HG03045 (cell line): ENCODE data around the gene PPDPF.

Experiments
- ATAC-seq: cut with Tn5 transposase; IDR thresholded peaks from one replicate; pipeline ENCODE4 v1.9.1; 2021; ENCODE audit warnings: mild to moderate bottlenecking, moderate library complexity; ENCODE audit not compliant: unreplicated experiment

The PPDPF gene

GRCh38 chr20:63519668-63520503 lies 679 bp upstream of the PPDPF start:
- ATAC-seq = peak; percentile 37

- ATAC-seq = peak; percentile 34
Measured at GRCh38 chr20:63520934-63521601, 503 bp downstream of the PPDPF start.

DNA sequence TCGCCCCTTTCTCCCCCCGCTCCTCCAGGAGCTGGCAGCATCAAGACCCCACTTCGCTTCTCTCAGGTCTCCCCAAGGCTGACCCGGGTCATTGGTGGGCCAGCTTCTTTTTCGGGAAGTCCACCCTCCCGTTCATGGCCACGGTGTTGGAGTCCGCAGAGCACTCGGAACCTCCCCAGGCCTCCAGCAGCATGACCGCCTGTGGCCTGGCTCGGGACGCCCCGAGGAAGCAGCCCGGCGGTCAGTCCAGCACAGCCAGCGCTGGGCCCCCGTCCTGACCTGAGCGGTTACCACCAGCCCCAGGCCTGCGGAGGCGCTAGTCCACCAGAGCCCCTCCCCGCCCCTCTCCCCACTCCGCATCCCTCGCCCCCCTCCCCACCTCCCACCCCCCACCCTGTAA lies 1.0 kb downstream of the PPDPF start:
- ATAC-seq = no peak

DNA sequence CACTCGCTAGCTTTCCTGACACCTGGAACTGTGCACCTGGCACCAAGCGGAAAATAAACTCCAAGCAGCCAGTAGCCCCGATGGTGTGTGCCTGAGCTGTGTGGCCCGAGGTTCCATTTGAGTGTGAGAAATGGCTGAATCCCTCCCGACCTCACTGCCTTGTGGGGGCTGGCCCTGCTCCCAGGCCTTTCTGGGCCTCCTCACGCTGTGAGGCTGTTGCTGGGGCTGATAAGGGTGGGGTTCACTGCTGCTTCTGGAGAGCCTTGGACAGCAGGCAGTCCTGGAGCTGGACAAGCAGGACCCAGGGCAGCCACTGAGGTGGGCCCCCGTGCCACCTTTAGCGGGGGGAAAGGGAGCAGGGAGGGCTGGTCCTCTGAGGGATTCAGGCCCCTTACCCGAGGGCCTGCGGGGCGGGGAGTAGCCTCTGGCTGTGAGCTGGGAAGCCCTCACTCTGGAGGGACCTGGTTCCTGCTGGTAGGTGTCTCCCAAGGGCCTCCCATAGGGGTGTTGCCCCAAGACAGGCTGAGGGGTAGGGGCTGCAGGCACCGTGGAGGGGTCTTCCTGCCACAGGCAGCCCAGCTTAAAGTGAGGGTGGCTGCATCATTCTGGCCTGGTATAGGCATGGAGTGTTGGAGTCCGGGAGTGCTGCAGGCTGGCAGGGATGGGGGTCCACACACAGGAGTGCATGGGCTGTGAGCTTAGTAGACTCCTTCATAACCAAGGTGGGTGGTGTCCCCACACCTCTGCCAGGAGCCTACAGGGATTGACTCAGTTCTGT lies 1.7 kb downstream of the PPDPF start:
- ATAC-seq = no peak

DNA sequence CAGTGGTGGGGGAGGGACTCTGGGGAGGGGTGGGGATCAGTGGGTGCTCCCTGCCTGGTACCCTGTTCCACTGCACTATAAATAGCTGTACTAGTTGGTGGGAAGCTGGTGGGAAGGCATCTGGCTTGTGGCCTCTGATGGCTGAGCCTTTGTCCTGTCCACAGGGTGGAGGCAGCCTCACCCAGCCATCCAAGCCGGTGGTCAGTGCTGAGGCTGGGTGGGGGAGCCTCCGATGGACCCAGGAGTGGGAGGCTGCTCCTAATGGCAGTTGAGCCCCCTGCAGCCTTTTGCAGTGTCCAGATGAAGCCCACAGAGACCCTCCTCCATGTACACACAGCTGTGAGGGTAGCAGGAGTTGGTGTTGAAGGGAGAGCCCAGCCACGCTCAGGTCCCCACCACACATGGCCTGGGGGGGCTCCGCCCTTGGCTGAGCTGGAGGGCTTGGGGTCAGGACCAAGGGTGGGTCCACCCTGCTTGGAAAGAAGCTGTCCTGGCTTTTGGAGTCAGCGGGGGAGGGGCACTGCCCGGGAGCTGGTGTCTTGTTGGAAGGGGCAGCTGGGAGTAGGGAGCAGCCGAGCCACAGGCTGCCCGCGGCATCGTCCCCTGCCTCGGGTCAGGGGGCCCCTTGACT lies 2.5 kb downstream of the PPDPF start:
- ATAC-seq = no peak

DNA sequence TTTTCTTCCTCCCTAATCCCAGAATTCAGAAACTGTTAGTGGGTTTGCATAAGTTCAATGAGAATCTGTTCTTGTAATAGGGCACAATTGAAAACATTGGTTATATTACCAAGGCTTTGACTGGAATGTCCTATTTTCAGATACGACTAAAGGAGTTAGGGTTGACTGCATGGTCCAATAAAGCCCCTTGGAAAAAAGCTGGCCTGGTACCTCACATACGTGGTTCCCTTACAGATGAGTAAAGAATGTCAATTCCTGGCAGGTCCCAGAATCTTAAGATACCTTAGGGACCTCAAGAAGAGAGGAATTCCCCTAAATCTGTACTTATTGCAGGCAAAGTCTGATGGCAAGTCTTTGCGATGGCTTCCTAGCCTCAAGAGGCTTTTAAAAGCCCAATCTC lies 4.6 kb downstream of the PPDPF start:
- ATAC-seq = no peak

GRCh38 chr20:63525971-63526370 lies 5.4 kb downstream of the PPDPF start:
- no peak for ATAC-seq

DNA sequence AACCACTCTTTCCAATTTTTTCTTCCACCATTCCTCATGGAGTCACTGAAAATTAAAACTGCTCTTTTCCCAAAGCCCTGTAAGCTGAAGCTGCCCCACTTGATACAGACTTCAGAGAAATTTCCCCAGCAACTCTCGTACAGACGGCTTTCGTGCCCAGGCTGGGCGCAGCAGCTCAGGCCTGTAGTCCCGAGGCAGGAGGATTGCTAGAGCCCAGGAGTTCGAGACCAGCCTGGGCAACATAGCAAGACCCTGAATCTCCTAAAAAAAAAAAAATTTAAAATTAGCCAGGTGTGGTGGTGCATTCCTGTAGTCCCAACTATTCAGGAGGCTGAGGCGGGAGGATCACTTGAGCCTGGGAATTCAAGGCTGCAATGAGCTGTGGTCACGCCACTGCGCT lies 6.6 kb downstream of the PPDPF start:
- no peak for ATAC-seq

DNA sequence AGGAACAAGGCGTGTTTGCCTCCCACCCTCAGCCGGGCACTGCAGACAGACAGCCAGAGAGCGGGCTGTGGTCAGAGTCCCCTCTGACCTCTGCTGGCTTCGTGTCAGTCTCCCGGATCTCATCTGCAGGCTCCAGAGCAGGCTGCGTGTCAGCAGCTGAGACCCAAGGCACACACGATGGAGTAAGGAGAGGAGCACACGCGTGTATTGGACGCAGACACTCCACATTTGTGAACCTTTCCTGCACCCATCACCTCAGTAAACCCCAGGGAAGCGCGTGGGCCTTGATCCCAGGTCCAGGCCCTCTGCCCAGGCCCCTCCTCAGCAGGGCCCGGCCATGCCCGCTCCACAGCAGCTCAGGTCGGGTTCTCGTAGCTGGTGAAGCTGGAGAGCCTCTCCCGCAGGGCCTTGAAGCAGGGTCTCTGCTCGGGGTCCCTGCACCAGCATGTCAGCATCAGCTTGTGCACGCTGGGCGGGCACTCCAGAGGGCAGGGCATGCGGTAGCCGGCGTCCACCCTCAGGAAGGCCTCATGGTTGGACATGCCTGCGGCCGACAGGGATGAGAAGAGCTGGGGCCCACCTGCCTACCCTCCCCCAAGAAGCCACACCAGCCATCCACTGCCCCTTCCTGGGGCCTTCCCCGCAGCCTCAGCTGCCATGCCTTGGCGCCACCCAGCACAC lies 8.8 kb downstream of the PPDPF start:
- ATAC-seq = no peak

- ATAC-seq = no peak
Measured at GRCh38 chr20:63529861-63530787, 9.6 kb downstream of the PPDPF start.

GRCh38 chr20:63530788-63531160 lies 10.2 kb downstream of the PPDPF start:
- ATAC-seq = no peak

GRCh38 chr20:63531686-63532448 lies 11.3 kb downstream of the PPDPF start:
- no peak for ATAC-seq

GRCh38 chr20:63532449-63532971 lies 11.9 kb downstream of the PPDPF start:
- no peak for ATAC-seq

DNA sequence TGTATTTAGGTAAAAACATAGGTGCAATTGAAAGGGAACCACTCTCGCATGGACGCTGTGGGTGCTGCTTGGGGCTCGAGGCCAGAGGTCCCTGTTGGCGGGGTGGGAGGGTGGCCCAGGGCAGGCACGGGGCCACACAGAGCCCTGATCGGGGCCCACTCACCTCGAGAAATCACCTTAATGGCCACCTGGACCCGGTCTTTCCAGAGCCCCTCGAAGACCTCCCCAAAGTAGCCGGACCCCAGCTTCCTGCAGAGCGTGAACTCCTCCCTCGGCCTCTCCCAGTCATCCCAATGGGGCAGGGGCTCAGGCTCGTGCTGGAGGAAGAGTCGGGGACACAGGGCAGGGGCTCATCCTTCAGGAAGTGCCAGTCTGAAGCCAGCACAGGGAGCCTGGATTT lies 12.8 kb downstream of the PPDPF start:
- ATAC-seq = no peak

DNA sequence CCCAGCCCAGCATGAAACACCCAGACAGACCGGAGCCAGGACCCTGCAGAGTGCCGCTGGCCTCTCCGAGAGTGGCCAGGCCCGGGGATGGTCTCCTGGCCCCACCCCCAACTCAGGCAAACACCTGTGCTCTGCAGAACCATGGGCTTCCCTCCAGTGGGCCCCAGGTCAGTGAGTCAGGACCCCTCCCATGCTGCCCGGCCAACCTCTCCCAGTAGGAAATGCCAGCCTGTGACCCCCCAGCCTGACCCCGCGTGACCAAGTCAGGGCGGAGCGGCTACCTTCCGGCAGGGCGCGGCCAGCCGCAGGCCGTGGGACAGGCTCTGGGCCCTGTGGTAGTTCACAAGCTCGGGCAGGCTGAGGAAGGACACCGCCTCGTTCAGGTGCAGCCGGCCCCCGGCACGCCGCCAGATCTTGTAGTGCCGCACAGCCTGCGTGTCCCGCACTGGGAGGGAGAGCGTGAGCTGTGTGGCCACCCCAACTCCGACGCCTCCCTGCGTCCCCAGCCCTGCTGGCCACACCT lies 13.4 kb downstream of the PPDPF start:
- no peak for ATAC-seq

- no peak for ATAC-seq
Measured at GRCh38 chr20:63534427-63534830, 13.9 kb downstream of the PPDPF start.

- no peak for ATAC-seq
Measured at GRCh38 chr20:63534831-63535651, 14.5 kb downstream of the PPDPF start.
